ENCODE measurements around the gene ZDHHC18.
"Not testable (repeated sequence)": the region's sequence is repeated elsewhere in the genome, so short reads cannot be mapped to it uniquely, and the experiment has no call there.

Gene ZDHHC18

DNA sequence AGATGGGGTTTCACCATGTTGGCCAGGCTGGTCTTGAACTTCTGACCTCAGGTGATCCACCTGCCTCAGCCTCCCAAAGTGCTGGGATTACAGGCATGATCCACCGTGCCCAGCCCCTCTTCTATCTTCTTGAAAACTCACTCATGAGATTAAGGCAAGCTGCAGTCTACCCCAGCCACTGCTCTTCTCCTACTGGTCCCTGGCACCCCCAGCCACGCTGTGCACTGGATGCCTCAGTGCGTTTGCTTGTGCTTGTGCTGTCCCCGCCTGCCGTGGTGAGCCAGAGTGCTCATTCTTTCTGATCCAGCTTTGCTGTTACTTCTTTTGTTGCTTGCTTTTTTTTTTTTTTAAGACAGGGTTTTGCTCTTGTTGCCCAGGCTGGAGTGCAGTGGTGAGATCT, 11.2 kb downstream of the ZDHHC18 start:
- not testable (repeated sequence) for DNase-seq

DNA sequence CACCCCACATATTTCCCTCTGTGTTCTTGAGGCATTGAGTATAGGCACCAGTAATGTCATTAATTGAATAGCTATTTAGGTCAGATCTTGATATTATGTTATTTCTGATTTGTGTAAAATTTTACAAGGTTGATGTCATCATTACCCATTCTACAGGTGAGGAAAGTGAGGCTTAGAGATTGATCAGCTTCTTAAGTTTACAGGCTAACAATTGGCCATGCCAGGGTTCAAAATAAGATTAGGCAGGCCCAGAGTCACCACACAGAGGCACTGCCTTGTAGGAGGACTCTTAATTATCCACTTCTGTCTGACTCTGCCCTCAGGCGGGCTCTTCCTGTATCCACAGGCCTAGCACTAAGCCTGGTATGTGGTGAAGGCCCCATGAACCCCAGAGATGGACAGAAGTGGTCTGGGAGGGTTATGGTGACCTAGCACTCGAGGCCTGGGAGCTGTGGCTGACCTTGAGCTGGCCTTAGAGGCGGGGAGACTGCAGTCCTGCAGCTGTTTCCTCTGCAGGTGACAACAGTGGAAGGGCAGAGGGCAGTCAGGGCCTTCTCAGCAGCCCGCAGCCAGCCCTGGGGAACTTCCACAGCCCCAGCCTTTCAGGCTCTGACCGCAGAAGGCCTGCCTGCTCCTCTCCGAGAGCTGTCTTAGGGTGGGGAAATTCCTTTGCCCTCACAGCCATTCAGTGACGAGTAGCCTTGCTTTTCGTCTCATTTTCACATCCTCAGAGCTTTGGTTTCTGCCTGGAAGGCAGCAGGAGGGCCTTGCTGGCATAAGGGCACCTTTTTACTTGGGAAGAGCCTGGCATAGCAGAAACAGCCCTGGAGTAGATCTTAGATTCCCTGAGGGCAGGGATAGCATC, 12.2 kb downstream of the ZDHHC18 start:
- peak; percentile 49 for DNase-seq

DNA sequence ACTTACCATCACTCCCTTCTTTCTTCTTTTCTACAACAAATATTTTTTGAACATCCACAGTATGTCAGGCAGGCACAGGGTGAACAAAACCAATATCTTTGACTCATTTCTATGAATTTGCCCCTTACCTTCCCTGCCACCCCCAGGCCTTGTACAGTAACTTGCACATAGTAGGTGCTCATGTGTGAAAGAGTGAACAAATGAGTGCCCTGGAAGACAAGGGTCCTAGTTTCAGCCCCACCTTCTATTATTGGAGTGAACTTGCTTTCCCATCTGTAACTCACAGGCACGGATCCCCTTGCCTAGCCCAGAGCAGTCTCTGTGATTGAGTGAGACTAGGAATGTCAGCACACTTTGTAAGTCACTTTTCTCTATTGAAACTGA, 12.8 kb downstream of the ZDHHC18 start:
- DNase-seq, result no peak

DNA sequence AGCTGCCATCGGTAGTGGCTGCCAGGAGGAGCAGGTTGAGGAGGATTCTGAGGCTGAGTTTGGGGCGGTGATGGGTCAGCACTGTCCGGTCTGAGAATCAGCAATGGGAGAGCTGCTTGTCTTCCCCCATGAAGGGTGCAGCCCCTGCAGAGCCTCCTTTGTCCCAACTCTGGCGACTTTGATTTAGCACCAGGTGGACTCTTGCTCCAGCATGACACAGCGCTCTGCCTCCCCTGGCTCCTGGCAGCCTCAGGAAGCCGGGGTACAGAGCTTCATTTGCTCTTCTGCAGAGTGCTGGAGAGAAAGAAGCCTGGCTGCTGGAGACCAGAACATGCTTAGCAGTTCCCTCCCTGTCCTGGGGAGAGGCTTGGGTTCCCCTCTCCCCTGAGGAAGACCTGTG, 13.3 kb downstream of the ZDHHC18 start:
- DNase-seq, result no peak

DNA sequence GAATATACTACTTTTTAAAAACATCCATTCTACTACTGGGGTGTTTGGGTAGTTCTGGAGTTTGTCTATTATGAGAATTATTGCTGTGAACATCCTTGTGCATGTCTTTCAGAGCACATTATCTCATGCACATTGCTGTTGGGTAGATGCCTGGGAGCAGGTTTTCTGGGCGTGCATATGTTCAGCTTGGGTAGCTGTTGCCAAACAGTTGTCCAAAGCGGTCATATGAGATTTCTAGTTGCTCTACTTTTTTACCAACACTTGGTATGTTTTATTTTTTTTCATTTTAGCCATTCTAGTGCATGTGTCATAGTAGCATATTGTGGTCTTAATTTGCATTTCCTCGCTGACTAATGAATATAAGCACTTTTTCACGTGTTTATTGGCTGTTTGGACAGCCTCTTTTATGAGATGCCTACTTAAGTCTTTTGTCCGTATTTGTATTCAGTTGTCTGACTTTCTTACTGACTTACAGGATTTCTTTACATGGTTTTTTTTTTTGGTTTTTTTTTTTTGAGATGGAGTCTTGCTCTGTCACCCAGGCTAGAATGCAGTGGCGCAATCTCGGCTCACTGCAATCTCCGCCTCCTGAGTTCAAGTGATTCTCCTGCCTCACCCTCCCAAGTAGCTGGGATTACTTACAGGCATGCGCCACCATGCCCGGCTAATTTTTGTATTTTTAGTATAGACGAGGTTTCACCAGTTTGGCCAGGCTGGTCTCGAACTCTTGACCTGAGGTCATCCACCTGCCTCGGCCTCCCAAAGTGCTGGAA, 18.1 kb downstream of the ZDHHC18 start:
- DNase-seq, result no peak

DNA sequence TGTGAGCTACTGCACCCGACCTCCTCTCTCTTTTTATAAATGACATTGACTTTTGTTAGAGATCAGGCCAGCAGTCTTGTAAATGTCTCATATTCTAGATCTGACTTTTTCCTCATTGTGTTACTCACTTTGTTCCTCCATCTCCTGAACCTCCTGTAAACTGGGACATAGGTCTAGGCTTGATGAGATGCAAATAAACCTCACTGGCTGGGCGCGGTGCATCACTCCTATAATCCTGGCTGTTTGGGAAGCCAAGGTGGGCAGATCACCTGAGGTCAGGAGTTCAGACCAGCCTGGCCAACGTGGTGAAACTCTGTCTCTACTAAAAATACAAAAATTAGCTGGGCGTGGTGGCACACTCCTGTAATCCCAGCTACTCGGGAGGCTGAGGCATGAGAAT, 21.3 kb downstream of the ZDHHC18 start:
- not testable (repeated sequence) for DNase-seq

DNA sequence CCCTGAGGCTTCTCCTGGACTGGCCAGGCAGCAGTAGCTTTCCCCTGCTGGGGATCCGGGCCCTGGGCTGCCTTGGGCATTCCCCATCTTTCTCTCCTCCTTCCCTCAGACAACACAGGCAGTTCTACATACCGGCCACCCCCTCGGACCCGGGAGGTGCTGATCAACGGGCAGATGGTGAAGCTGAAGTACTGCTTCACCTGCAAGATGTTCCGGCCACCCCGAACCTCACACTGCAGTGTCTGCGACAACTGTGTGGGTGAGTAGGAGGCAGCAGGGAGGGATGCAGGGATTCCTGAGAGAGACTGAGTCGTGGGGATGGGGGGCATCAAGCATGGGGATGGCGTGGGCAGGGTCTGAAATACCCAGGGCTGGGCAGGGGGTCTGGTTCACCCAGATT, 22.0 kb downstream of the ZDHHC18 start:
- no peak for DNase-seq

DNA sequence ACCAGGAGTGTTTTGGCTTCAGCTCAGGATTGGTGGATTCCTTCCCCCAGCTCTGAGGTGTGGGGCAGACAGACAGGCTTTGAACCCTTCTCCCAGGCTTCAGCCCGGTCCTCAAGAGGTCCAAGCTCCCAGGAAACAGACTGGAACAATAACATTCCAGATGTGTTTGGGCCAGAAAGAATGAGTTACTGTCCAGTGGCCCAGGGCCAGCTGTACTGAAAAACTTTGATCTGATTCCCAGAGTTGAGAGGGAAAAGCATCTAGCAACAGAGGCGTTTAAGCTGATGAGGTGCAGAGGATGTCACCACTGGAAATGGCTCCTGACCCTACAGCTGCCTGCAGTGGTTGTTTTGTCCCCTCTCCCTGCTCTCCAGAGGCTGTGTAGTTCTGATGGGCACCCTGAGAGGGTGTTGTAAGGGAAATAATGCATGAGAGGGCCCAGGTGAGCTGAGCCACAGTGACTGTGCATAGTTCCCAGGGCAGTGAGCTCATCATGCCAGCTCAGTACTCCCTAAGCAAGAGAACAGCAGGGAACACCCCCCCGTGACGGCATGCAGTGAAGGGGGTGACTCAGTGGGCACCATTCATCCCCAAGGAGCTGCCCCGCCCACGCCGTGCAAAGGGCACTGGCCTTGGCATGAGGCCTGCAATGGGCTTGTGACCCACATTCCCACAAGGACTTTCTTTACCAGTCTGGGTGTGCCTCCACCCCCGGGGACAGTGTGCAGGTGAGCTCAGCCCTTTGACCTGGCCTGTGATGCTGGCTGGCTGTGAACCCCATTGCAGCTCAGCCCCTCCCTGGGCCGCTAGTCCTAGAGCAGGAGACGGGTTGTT, 22.7 kb downstream of the ZDHHC18 start:
- DNase-seq, result peak; percentile 31

DNA sequence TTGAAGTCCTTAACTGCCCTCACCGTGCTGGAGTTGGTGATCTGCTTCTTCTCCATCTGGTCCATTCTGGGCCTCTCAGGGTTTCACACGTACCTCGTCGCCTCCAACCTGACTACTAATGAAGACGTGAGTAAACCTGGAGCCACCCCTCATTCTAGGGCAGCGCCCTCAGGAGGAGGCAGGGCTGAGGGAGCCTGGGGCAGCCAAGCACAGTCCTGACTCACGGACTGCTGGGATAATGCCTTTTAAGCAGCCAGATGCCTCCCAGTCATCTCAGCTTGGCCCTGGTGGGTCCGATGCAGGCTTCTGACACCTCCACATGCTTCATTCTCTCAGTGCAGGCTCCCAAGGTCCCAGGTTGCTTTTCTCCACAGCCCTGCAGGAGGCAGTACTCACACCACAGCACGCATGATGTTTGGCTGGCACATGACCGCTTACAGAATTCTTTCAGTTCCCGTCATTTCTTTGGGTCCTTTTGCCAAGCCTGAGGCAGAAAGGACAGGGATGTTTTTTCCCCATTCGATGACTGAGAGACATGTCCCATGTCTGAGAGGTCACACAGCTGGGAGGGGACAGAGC, 24.7 kb downstream of the ZDHHC18 start:
- DNase-seq, result no peak

DNA sequence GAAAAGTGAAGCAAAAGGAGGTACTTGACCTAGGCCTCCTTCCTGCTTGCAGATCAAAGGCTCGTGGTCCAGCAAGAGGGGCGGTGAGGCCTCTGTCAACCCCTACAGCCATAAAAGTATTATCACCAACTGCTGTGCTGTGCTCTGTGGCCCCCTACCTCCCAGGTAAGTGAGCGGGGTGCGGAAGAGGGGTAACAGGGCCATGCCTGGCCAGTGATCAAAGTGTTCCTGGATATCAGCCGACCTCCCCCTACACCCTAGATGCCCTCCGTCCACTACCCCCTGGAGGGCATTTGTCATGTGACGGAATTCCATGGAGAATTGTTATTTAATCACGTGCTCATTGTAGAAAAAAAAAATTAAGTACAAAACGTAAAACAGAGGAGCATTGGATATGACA, 26.2 kb downstream of the ZDHHC18 start:
- DNase-seq, result no peak

DNA sequence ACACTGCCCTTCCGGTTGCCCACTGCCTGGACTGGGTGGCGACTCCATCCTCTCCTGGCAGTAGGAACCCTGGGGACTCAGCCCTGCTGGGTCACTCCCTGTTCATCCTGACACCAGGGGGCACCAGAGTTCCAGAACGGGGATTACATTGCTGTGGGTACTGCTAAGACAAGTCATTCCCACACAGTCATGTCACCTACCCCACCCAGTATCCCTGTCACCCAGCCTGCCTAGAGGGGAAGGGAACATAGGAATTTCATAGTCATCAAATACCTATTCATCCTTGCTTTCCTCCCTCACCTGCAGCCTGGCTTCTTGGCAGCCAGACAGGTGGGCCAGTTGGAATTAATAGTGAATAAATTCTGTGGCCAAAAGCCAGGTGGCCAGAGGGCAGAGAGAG, 26.7 kb downstream of the ZDHHC18 start:
- peak; percentile 89 for DNase-seq

DNA sequence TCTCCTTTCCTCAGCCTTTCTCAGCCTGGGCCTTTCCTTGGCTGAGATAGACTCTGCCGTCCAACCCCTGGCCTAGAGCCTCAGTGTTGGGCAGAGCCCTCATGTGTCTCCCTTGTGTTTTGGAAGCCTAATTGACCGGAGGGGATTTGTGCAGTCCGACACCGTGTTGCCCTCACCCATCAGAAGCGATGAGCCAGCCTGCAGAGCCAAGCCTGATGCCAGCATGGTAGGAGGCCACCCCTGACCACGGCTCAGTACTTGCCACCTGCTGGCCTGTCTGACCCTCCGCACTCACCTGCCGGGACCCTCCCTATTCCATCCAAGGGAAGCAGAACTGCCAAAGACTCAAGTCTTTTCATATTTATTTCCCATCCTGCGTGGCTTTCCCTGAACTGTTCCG, 27.1 kb downstream of the ZDHHC18 start:
- no peak for DNase-seq

DNA sequence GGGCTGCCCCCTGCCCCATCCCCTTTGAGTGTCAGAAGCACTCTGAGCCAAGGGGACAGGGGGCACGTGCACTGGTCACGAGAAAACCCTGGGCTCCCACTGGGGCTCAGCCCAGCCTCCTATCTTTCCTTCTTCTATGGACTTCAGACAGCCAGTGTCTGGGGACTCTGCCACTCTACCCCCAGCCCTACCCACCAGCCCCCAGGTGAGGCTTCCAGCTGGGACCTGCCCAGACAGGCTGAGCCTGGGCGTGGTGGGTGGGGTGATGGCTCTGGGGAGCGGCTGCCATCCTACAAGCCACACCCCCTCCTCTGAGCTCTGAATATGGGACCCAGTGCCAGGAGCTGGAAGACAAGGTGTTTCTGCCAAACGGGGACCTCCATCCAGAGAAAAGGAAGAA, 28.4 kb downstream of the ZDHHC18 start:
- DNase-seq, result no peak

DNA sequence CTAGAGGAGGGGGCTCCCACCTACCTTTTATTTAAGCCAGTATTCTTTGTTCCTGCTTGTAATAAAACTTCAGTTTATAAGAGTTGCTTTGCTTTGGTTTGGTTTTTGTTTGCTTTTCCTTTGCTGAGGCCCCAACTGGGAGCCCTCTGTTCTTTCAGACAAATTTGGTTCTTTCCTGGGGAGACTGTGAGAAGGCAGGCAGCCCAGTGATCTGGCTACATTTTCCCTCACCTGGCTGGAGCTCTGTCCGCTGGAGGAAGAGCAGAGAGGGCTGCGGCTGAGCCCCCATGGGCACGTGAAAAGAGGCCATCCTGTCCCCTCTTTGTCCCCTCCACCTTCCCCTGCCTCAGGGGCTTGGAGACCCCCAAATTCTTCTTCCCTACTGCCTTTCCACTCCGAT, 29.1 kb downstream of the ZDHHC18 start:
- DNase-seq, result no peak

DNA sequence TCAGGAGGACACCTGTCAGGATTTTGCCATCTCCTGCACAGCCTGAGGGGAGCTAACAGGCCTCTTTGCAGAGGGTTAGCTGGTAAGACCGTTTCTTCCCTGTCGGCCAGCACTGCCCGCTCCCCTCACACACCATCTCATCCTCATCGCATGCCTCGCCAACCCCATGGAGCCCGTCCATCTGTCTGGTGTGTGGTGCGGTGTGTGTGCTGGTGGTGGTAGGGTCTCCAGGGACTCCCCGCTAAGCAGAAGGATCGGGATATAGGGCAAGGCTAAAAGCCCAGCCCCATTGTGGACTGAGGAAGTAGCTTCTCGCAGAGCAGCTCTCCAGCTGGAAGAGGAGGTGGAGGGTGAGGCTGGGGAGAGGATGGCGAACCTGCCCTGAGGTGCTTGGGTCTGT, 29.7 kb downstream of the ZDHHC18 start:
- no peak for DNase-seq

DNA sequence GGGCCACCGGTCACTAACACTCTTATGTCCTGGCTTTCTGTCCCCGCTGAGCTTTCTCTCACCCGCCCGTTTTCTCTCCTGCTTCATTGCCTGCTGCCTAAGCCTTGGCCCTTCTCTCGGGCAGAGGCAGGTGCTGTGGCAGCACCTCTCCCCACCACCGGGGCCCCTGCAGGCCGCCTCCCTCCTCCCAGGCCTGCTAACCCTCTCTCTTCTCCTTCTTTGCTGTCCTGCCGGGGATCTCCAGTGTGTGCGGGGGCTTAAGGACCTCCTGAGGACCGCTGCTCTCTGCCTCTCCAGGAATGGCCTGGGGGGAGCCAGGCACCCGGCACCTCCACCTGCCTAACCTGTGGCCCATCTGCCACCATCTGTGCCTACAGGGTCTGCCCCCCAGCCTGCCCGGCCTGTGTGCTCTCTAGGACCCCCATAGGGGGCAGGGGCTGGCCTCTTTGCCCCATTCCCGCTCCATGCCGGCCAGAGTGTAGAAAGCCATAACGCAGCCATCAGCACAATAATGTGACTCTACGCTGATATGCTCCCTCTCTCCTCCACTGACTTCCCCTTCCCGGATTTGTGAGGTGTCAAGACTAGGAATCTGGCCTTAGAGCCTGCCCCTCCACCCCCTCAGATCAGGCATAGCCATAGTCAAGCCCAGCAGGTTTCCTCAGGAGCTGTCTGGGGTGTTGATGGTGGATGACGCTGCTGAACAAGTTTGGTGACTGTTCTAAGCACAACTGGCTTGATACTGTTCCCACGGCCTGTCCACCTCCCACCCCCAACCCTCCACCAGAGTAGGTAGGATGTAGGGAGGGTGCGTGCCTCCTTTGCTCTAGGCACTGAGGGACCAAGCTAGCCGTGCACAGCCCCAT, 30.3 kb downstream of the ZDHHC18 start:
- DNase-seq, result no peak

DNA sequence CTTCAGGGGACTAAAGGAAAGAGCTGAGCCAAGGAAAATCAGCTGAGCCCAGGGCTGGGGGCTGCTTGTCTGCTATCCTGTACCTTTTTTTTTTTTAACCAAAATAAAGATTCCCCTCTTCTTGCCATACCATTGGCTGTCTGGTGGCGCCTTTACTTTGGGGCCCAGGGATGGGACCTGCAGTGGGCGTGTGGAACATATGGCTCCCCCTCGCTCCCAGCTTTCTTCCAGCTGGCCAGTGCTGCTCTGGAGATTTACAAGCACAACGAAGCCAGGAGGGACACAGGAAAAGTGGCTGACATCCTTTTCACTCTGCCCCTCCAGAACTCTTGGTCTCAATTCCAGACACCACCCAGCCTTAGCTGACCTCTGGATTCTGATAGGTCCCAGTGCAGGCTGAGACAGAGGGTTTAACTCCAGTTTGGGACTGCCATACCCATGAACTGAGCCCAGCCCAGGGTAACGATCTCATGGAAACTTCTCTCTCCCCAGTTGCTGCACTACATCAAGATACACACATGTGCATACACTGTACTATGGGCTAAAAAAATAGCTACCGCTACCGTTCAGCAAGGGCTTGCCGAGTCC, 31.1 kb downstream of the ZDHHC18 start:
- DNase-seq, result no peak

DNA sequence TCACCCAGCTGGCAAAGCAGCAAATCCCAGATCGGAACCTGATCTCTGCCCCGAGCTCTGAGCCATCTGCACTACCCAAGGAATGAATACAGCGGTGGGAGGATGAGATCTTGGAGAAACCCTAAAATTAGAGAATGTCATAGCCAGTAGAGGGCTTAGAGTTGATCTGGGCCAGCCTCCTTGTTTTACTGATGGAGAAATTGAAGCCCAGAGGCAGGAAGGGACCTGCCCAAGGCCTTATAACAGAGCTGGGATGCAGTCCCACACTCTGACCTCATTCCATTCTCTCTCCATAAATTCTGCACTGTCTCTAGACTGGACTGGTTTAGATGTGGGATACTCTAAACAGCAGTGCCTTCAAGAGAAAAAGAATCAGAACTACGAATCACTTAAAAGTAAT, 31.7 kb downstream of the ZDHHC18 start:
- no peak for DNase-seq

DNA sequence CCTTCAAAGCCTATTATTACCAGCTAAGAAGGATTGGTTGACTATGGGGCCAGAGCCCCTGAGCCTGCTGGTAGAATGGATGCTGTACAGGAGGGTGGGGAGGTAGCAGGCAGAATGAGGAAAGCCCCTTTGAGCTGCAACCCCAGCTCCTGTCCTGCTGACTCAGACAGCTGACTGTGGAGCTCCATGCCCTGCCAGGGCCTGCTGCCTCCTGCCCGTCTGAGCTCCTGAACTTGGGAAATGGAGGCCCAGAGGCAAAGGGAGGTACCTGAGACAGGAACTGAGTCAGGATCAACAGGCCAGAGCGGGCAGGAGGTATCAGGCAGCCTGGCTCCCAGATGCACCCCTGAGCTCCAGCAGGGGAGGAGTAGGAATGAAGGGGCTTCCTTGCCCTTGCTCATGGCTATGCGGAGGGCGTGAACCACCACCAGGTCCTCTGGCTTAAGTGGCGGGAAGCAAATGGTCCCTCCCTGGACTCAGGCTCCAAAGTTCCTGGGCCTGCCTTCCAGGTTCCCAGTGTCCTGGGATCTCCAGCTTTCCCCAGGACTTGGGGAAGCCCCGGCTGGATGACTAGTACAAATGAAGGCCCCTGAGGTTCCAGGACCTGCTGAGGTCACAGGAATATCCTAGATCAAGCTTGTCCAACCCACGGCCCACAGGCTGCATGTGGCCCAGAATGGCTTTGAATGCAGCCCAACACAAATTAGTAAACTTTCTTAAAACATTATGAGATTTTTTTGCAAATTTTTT, 32.6 kb downstream of the ZDHHC18 start:
- DNase-seq, result no peak

DNA sequence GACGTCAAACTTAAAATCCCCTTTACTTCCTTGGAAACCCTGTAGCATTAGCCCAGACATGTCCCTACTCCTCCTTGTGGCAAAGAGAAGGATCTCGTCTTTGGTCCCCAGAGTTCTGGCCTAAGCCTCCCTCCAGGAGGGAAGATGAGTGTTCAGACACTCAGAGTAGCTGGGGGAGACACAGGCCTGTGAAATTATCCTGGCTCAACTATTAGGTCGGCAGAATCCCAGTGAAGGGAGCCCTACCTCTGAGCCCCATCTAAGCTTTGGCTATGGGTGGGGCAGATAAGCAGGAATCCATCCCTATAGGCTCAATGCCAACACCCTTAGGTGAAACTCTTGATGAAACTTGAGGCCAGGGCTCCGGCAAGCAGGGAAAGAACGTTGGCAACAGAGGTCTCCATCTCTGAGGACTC, 34.8 kb downstream of the ZDHHC18 start:
- DNase-seq, result no peak

DNA sequence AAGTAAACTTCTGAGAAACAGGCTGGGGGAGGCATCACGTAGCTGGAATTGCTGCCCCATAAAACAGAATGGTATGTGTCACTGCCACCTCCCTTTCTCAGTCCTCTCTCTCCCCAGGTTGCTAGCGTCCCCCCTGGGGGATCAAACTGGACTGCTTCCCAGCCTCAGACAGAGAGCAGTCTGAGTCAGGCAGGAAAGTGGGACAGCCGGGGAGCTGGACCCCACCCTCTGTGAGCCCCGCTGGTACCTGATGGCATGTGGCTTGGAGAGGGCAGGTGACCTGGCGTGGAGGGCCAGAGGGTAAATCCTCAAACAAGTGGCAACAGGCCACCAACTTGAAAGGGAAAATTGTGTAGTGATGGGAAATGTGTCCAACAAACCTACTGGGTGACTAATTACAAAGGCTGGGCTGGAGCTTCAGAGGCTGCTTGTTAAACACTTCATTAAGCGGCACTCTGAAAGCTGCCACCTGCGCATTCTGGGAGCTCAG, 35.4 kb downstream of the ZDHHC18 start:
- no peak for DNase-seq
